Activated CD8-positive, alpha-beta memory T cell treated with anti-CD3 and anti-CD28 coated beads for 36 hours (primary cell): Measurements from ENCODE around the gene BMPR1B. TPM values are rescaled to one million over a fixed set of nuclear protein-coding genes. Genes with fewer than 3 reads are reported as not detected.

ENCODE experiments used
- CTCF ChIA-PET: fragments of 350-600 bp; sonication (Branson Sonifier 250); formaldehyde crosslinking; loops from one replicate; lab custom pipeline; 2021; ENCODE audit warnings: antibody characterized with exemption; lab: Charles Lee
- POLR2A ChIA-PET: fragments of 350-600 bp; sonication (Branson Sonifier 250); formaldehyde crosslinking; loops from one replicate; lab custom pipeline; 2021; ENCODE audit warnings: antibody characterized with exemption; lab: Charles Lee
- total RNA-seq, 2 experiments: library from RNA; stranded (reverse); gene quantifications; one replicate each; pipeline ENCODE4 v1.2.3, GENCODE V29; 2021

BMPR1B gene
- total RNA-seq, 2 experiments from 2014 or later = not detected

- ChIA-PET CTCF (no interaction called here), POLR2A (no interaction called here)
Measured at GRCh38 chr4:94936854-94937253, 179.1 kb downstream of the BMPR1B start.

- ChIA-PET CTCF (interaction anchor here (0.8 kb wide), 1 partner anchor 12 kb away, joined by 3 read pairs; no protein-coding TSS in a partner anchor), POLR2A (no interaction called here)
Measured at GRCh38 chr4:94939791-94940519, 182.2 kb downstream of the BMPR1B start.

- CTCF ChIA-PET = no interaction called here
- POLR2A ChIA-PET = no interaction called here
Measured at GRCh38 chr4:94940520-94940908, 182.8 kb downstream of the BMPR1B start.

GRCh38 chr4:94941706-94942105 is 184.0 kb downstream of the BMPR1B start:
- CTCF ChIA-PET = no interaction called here

GRCh38 chr4:94944726-94945125 is 187.0 kb downstream of the BMPR1B start:
- POLR2A ChIA-PET = no interaction called here
- CTCF ChIA-PET = interaction anchor here (0.6 kb wide), 1 partner anchor 141 kb away, joined by 3 read pairs; no protein-coding TSS in a partner anchor

More at GRCh38 chr4:94941706-94942105, 184.0 kb downstream of the BMPR1B start:
- POLR2A ChIA-PET = no interaction called here

- ChIA-PET POLR2A (no interaction called here), CTCF (no interaction called here)
Measured at GRCh38 chr4:94947681-94948108, 189.9 kb downstream of the BMPR1B start.

- POLR2A ChIA-PET = no interaction called here
- CTCF ChIA-PET = no interaction called here
Measured at GRCh38 chr4:94954251-94954650, 196.5 kb downstream of the BMPR1B start.

- POLR2A ChIA-PET = no interaction called here
- CTCF ChIA-PET = no interaction called here
Measured at GRCh38 chr4:94957030-94957429, 199.3 kb downstream of the BMPR1B start.

- CTCF ChIA-PET = no interaction called here
- POLR2A ChIA-PET = no interaction called here
Measured at GRCh38 chr4:94959307-94959706, 201.6 kb downstream of the BMPR1B start.

- ChIA-PET POLR2A (no interaction called here), CTCF (no interaction called here)
Measured at GRCh38 chr4:94960708-94961107, 203.0 kb downstream of the BMPR1B start.

GRCh38 chr4:94961420-94961819 is 203.7 kb downstream of the BMPR1B start:
- CTCF ChIA-PET = no interaction called here

GRCh38 chr4:94962484-94962883 is 204.7 kb downstream of the BMPR1B start:
- POLR2A ChIA-PET = no interaction called here

More at GRCh38 chr4:94961420-94961819, 203.7 kb downstream of the BMPR1B start:
- POLR2A ChIA-PET = no interaction called here

GRCh38 chr4:94965852-94966251 is 208.1 kb downstream of the BMPR1B start:
- ChIA-PET POLR2A (no interaction called here), CTCF (no interaction called here)

More at GRCh38 chr4:94962484-94962883, 204.7 kb downstream of the BMPR1B start:
- CTCF ChIA-PET = no interaction called here

- POLR2A ChIA-PET = no interaction called here
Measured at GRCh38 chr4:94968493-94968892, 210.7 kb downstream of the BMPR1B start.

GRCh38 chr4:94970650-94971049 is 212.9 kb downstream of the BMPR1B start:
- POLR2A ChIA-PET = no interaction called here

More at GRCh38 chr4:94968493-94968892, 210.7 kb downstream of the BMPR1B start:
- CTCF ChIA-PET = no interaction called here

GRCh38 chr4:94974773-94975172 is 217.0 kb downstream of the BMPR1B start:
- ChIA-PET CTCF (no interaction called here), POLR2A (no interaction called here)

More at GRCh38 chr4:94970650-94971049, 212.9 kb downstream of the BMPR1B start:
- CTCF ChIA-PET = no interaction called here

- CTCF ChIA-PET = no interaction called here
Measured at GRCh38 chr4:94976371-94977011, 218.7 kb downstream of the BMPR1B start.

GRCh38 chr4:94978904-94979303 is 221.1 kb downstream of the BMPR1B start:
- ChIA-PET CTCF (no interaction called here), POLR2A (no interaction called here)

More at GRCh38 chr4:94976371-94977011, 218.7 kb downstream of the BMPR1B start:
- POLR2A ChIA-PET = no interaction called here

- CTCF ChIA-PET = no interaction called here
- POLR2A ChIA-PET = no interaction called here
Measured at GRCh38 chr4:94979621-94980020, 221.9 kb downstream of the BMPR1B start.

- ChIA-PET CTCF (no interaction called here), POLR2A (no interaction called here)
Measured at GRCh38 chr4:94995684-94996394, 238.1 kb downstream of the BMPR1B start.
